ENCODE measurements around the gene JAM2.
A peak's percentile ranks its signal among the peaks of the same experiment; 100 is the strongest.

DNA sequence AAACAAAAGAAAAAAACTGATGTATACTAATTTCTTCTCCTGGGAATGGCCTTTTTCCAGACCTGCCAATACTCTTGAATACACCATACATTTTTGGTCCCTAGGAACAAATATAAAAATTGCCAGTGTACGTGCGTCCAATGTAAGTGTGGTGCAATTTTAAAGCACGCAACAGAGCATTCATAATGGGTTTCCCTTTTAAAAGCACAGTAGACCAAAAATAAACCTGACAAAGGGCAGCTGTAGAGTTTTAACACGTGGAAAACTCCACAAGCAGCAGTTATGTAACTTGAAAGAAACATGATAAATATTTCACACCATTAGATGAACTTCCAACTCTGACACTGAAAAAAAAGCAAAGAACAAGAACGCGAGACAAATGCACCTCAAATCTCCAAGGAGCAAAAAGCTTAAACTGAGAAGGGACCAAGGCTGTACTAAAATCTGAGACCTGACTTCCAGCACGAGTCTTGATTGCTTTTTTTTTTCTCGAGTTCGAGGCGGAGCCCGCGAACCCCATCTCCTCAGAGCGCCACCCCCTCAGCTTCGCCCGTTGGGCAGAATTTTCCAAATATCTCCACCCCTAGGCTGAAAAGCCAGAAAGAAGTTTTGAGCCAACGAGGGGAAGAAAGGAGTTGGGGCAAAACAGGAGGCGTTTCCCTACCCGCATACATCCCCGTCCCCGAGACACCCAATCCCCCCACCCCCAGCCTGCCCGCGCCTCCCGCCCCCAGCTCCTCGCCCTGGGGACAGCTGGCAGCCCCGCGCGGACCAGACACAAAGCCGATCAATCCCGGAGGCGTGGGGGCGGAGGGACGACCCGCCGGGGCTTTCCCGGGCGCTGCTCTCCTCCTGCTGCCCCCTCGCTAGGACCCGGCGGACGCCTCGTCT lies at the start of gene JAM2:
- TF ChIP-seq, protein P1, sequence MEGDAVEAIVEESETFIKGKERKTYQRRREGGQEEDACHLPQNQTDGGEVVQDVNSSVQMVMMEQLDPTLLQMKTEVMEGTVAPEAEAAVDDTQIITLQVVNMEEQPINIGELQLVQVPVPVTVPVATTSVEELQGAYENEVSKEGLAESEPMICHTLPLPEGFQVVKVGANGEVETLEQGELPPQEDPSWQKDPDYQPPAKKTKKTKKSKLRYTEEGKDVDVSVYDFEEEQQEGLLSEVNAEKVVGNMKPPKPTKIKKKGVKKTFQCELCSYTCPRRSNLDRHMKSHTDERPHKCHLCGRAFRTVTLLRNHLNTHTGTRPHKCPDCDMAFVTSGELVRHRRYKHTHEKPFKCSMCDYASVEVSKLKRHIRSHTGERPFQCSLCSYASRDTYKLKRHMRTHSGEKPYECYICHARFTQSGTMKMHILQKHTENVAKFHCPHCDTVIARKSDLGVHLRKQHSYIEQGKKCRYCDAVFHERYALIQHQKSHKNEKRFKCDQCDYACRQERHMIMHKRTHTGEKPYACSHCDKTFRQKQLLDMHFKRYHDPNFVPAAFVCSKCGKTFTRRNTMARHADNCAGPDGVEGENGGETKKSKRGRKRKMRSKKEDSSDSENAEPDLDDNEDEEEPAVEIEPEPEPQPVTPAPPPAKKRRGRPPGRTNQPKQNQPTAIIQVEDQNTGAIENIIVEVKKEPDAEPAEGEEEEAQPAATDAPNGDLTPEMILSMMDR (IDR thresholded peaks at IDR 0.05): no peak
- TF ChIP-seq POLR2AphosphoS5 (IDR thresholded peaks at IDR 0.05) (peak; percentile 66), EP300 (IDR thresholded peaks at IDR 0.05) (no peak), POLR2A (IDR thresholded peaks at IDR 0.05) (no peak)

Data from gastroesophageal sphincter (tissue), 3 donors.